Kidney (tissue), 14 donors: Measurements from ENCODE around the gene ZBTB46. TPM values are rescaled to one million over a fixed set of nuclear protein-coding genes. Genes with fewer than 3 reads are reported as not detected.
A peak's percentile ranks its signal among the peaks of the same experiment; 100 is the strongest.

Experiments used
- DNase-seq, 5 donors: peaks; one replicate each; pipeline ENCODE4 v3.0.0-alpha.2; 2013 to 2020
- FAIRE-seq: peaks from 2 replicates; lab custom pipeline; 2012; peaks lifted over from hg19 to GRCh38; lab: Jason Lieb, UNC
- H3K27ac ChIP-seq, 2 donors: one replicate each; pipeline ENCODE4 v1.7.0; 2013; ENCODE audit warnings: low read depth in 2 of 2, low read length in 2 of 2, inconsistent platforms in 1 of 2
- H3K27me3 ChIP-seq: one replicate; pipeline ENCODE4 v1.7.1; 2013; ENCODE audit warnings: low read length, inconsistent platforms; ENCODE audit not compliant: control insufficient read depth, insufficient read depth
- H3K36me3 ChIP-seq, 3 donors: one replicate each; pipeline versions ENCODE4 v1.7.0 to v1.7.1; 2013; ENCODE audit warnings: low read length in 3 of 3, control low read depth in 1 of 3, inconsistent platforms in 1 of 3; ENCODE audit not compliant: insufficient read depth in 3 of 3, control insufficient read depth in 2 of 3
- H3K4me1 ChIP-seq, 3 donors: one replicate each; pipeline versions ENCODE4 v1.7.0 to v1.7.1; 2013; ENCODE audit warnings: low read length in 3 of 3, inconsistent platforms in 1 of 3, low read depth in 1 of 3; ENCODE audit not compliant: control insufficient read depth in 2 of 3, insufficient read depth in 2 of 3
- H3K4me3 ChIP-seq, 3 donors: one replicate each; pipeline versions ENCODE4 v1.7.0 to v1.8.1; 2013; ENCODE audit warnings: low read length in 3 of 3, control low read depth in 1 of 3, inconsistent platforms in 1 of 3
- H3K9ac ChIP-seq, 3 donors: one replicate each; pipeline versions ENCODE4 v1.7.0 to v1.7.1; 2013; ENCODE audit warnings: low read length in 3 of 3, control low read depth in 1 of 3, inconsistent platforms in 1 of 3
- H3K9me3 ChIP-seq, 3 donors: one replicate each; pipeline versions ENCODE4 v1.7.0 to v1.7.1; 2013; ENCODE audit warnings: low read length in 3 of 3, control low read depth in 1 of 3, inconsistent platforms in 1 of 3; ENCODE audit not compliant: control insufficient read depth in 2 of 3, insufficient read depth in 1 of 3
- intact Hi-C: fragments of 100-400 bp; cut with DNase I; formaldehyde crosslinking; loops from one replicate; pipeline ENCODE4 v1.11.1; 2022
- polyA plus RNA-seq: library from polyadenylated mRNA; stranded (reverse); fragments of 350-450 nt; fragmentation: Illumina TruSeq; extraction: RNeasy Lipid Tissue Mini Kit (QIAGEN cat#74804); gene quantifications from one replicate; pipeline ENCODE4 v1.2.3, GENCODE V29; 2014; ENCODE audit warnings: low read depth, low replicate concordance; ENCODE audit not compliant: insufficient read depth
- total RNA-seq: library from RNA; stranded (reverse); fragmentation: NEBNext Ultra II Directional; extraction: Animal tissue kit (Norgen Biotek cat#: 25700); gene quantifications from one replicate; pipeline ENCODE4 v1.2.1, GENCODE V29; 2021
- TF ChIP-seq, protein P1 (sequence below): IDR thresholded peaks from 3 replicates; pipeline ENCODE4 v1.5.1; 2012; ENCODE audit warnings: mild to moderate bottlenecking, moderate library complexity, borderline replicate concordance; ENCODE audit not compliant: insufficient read depth; ENCODE audit errors: extremely low read depth
- donor health status: control.
- donor health status: control.
- donor health status: control.
- donor health status: control.
- donor health status: control.
- donor health status: DM: yes; HTN: yes; CAD: no.
- donor health status: Normal renal cell carcinoma (clear cell type).

The ZBTB46 gene
- total and polyA plus RNA-seq, 2 donors from 2014 or later: 4.5 to 24.0 TPM

GRCh38 chr20:63742381-63743024 is 88.6 kb downstream of the ZBTB46 start:
- peaks cover 0 to 16% (median 5%) of the 10 kb centered on the region in 3 donors for H3K4me1 ChIP-seq
- FAIRE-seq (no peak), DNase-seq (peak in 2 of 5 donors; percentile 62 to 82)
- TF ChIP-seq, protein P1, sequence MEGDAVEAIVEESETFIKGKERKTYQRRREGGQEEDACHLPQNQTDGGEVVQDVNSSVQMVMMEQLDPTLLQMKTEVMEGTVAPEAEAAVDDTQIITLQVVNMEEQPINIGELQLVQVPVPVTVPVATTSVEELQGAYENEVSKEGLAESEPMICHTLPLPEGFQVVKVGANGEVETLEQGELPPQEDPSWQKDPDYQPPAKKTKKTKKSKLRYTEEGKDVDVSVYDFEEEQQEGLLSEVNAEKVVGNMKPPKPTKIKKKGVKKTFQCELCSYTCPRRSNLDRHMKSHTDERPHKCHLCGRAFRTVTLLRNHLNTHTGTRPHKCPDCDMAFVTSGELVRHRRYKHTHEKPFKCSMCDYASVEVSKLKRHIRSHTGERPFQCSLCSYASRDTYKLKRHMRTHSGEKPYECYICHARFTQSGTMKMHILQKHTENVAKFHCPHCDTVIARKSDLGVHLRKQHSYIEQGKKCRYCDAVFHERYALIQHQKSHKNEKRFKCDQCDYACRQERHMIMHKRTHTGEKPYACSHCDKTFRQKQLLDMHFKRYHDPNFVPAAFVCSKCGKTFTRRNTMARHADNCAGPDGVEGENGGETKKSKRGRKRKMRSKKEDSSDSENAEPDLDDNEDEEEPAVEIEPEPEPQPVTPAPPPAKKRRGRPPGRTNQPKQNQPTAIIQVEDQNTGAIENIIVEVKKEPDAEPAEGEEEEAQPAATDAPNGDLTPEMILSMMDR: no peak
- peaks cover 0 to 13% (median 2%) of the 10 kb centered on the region in 3 donors for H3K36me3 ChIP-seq
- intact Hi-C loops: no loop called here
- H3K27ac ChIP-seq: peak overlapping the region in 1 of 2 donors; percentile 9
- H3K9ac ChIP-seq: no peak overlapping the region
- no peaks in the 10 kb centered on the region for H3K27me3 ChIP-seq
- H3K4me3 ChIP-seq: peak overlapping the region in 1 of 3 donors; percentile 71
- H3K9me3 ChIP-seq: no peaks in the 10 kb centered on the region

DNA sequence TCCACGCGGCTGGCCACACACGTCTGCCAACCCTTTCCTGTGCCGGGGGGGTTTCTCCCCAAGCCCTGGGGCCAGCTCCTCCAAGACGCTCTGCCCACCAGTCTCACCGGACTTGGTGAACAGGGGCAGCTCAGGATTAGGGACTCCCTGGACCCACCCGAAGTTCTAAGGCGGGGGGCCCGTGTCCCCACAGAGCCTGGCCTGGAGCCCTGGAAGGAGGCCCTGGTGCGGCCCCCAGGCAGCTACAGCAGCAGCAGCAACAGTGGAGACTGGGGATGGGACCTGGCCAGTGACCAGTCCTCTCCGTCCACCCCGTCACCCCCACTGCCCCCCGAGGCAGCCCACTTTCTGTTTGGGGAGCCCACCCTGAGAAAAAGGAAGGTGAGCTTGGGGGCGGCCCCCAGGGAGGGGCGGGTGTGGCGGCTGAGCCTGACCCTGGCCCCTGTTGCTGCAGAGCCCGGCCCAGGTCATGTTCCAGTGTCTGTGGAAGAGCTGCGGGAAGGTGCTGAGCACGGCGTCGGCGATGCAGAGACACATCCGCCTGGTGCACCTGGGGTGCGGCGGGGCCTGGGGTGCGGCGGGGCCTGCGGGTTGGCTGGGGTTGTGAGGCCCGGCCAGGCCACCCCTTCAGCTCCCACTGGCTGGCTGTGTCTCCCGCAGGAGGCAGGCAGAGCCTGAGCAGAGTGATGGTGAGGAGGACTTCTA is 89.2 kb downstream of the ZBTB46 start:
- peaks cover 0 to 13% (median 2%) of the 10 kb centered on the region in 3 donors for H3K36me3 ChIP-seq
- TF ChIP-seq, protein P1: no peak
- no peak for FAIRE-seq

DNA sequence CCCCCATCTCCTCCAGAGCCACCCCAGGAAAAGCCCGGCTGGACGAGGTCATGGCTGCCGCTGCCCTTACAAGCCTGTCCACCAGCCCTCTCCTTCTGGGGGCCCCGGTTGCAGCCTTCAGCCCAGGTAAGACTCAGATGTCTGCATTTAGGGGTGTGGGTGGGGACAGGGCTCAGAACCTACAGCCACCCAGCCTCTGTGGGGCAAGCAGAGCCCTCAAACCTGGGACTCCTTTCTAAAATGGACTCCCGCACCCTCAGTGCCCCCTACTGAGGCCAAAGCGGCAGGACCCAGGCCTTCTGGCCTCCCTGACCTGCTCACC is 89.7 kb downstream of the ZBTB46 start:
- H3K4me3 ChIP-seq: peak overlapping the region; percentile 12 to 71 (median 60)
- DNase-seq (no peak), FAIRE-seq (no peak)
- TF ChIP-seq, protein P1: no peak
- H3K9me3 ChIP-seq: no peaks in the 10 kb centered on the region
- peak overlapping the region in 2 of 3 donors; percentile 32 to 40 for H3K9ac ChIP-seq
- H3K4me1 ChIP-seq: peaks cover 0 to 16% (median 5%) of the 10 kb centered on the region in 3 donors
- H3K27ac ChIP-seq: peak overlapping the region; percentile 89 to 92
- intact Hi-C loops: no loop called here
- H3K27me3 ChIP-seq: no peaks in the 10 kb centered on the region
- H3K36me3 ChIP-seq: peaks cover 0 to 13% (median 2%) of the 10 kb centered on the region in 3 donors

More for the DNA sequence above, 89.2 kb downstream of the ZBTB46 start:
- no peaks in the 10 kb centered on the region for H3K9me3 ChIP-seq
- H3K27me3 ChIP-seq: no peaks in the 10 kb centered on the region
- peak overlapping the region in 2 of 3 donors; percentile 60 to 71 for H3K4me3 ChIP-seq
- peak in 2 of 5 donors; percentile 71 to 76 for DNase-seq
- H3K27ac ChIP-seq: peak overlapping the region; percentile 89 to 92
- peak overlapping the region in 2 of 3 donors; percentile 32 to 40 for H3K9ac ChIP-seq
- intact Hi-C loops: no loop called here
- H3K4me1 ChIP-seq: peaks cover 0 to 16% (median 5%) of the 10 kb centered on the region in 3 donors
